HCT116 (cell line): ENCODE measurements around the gene ADGRV1. TPM values are rescaled to one million over a fixed set of nuclear protein-coding genes. Genes with fewer than 3 reads are reported as not detected.

Experiments used
- ATAC-seq: fragments of 200-7000 bp; cut with Tn5 transposase; 2 replicates; pipeline ENCODE4 v1.9.1; 2020; ENCODE audit warnings: mild to moderate bottlenecking, moderate library complexity
- BruUV-seq: library from RNA; stranded (reverse); fragments of 400-500 nt; replicated peaks from 2 replicates; lab custom pipeline; 2021; lab: Mats Ljungman, UMichigan
- CTCF ChIA-PET: fragments of 300-600 bp; sonication (Branson Sonifier 250); formaldehyde crosslinking; loops from one replicate; lab custom pipeline; 2021; ENCODE audit warnings: antibody characterized with exemption; lab: Charles Lee
- POLR2A ChIA-PET: fragments of 300-600, 350-600 bp; sonication (Branson Sonifier 250); formaldehyde crosslinking; loops from one replicate; lab custom pipeline; 2021; ENCODE audit warnings: antibody characterized with exemption; lab: Charles Lee
- RAD21 ChIA-PET, 2 experiments: fragments of 300-600 bp; sonication (Branson Sonifier 250); formaldehyde crosslinking; loops; one replicate each; lab custom pipeline; 2023; ENCODE audit warnings: low total read pairs in 2 of 2; ENCODE audit not compliant: uncharacterized antibody in 2 of 2, unreplicated experiment in 2 of 2, low non-redundant PET in 1 of 2; lab: Charles Lee
- DNase-seq: peaks from one replicate; pipeline ENCODE4 v3.0.0-alpha.2; 2010; ENCODE audit warnings: low read depth, low spot score
- H2AFZ ChIP-seq: fragments of 200-600 bp; shearing (Covaris generic), sonication (generic); 2 replicates; pipeline ENCODE4 v1.6.1; 2017; ENCODE audit warnings: low read depth, mixed run types, mixed read lengths, antibody characterized with exemption, low read length; ENCODE audit not compliant: poor library complexity, severe bottlenecking
- H3K27ac ChIP-seq: 2 replicates; pipeline ENCODE4 v1.5.1; 2012; ENCODE audit warnings: low read depth, low read length
- H3K27me3 ChIP-seq: fragments of 200-600 bp; sonication (generic); 2 replicates; pipeline ENCODE4 v1.6.1; 2016; ENCODE audit warnings: mixed run types, low read length, mixed read lengths; ENCODE audit not compliant: insufficient read depth
- H3K36me3 ChIP-seq, 2 experiments: fragments of 200-500 bp in 1 of 2; fragments of 200-600 bp in 1 of 2; sonication (Bioruptor generic) in 1 of 2; sonication (generic) in 1 of 2; 2 replicates each; pipeline versions ENCODE4 v1.5.1 to v1.6.1; 2014 to 2016; ENCODE audit warnings: low read length in 2 of 2, inconsistent platforms in 1 of 2, mixed read lengths in 1 of 2, mixed run types in 1 of 2; ENCODE audit not compliant: insufficient read depth in 2 of 2, control insufficient read depth in 1 of 2
- H3K4me1 ChIP-seq, 2 experiments: fragments of 200-600 bp in 1 of 2; sonication (generic) in 1 of 2; 2 replicates each; pipeline versions ENCODE4 v1.5.1 to v1.6.1; 2012 to 2017; ENCODE audit warnings: low read length in 2 of 2, inconsistent platforms in 1 of 2, mild to moderate bottlenecking in 1 of 2, mixed read lengths in 1 of 2, mixed run types in 1 of 2, moderate library complexity in 1 of 2; ENCODE audit not compliant: insufficient read depth in 2 of 2, control insufficient read depth in 1 of 2
- H3K4me2 ChIP-seq: fragments of 200-600 bp; sonication (generic); 2 replicates; pipeline ENCODE4 v1.6.1; 2017; ENCODE audit warnings: mixed run types, low read length, mixed read lengths
- H3K4me3 ChIP-seq, 2 experiments: fragments of 200-600 bp in 1 of 2; sonication (generic) in 1 of 2; replicated peaks in 1 of 2; 2 replicates each; pipeline ENCODE4 v1.5.1; 2011 to 2016; ENCODE audit warnings: low read length in 2 of 2, control low read depth in 1 of 2, low read depth in 1 of 2, mild to moderate bottlenecking in 1 of 2, mixed read lengths in 1 of 2, mixed run types in 1 of 2
- H3K79me2 ChIP-seq: fragments of 200-600 bp; sonication (generic); 2 replicates; pipeline ENCODE4 v1.6.1; 2017; ENCODE audit warnings: mild to moderate bottlenecking, mixed run types, low read length, moderate library complexity, mixed read lengths; ENCODE audit not compliant: insufficient read depth
- H3K9ac ChIP-seq: fragments of 200-600 bp; sonication (generic); 2 replicates; pipeline ENCODE4 v1.6.1; 2016; ENCODE audit warnings: low read length, mixed read lengths
- H3K9me2 ChIP-seq: fragments of 200-600 bp; sonication (generic), shearing (Covaris generic); 2 replicates; pipeline ENCODE4 v1.6.1; 2017; ENCODE audit warnings: mixed run types, mild to moderate bottlenecking, moderate library complexity; ENCODE audit not compliant: insufficient read depth
- H3K9me3 ChIP-seq, 2 experiments: fragments of 200-500 bp in 1 of 2; fragments of 200-600 bp in 1 of 2; sonication (Bioruptor generic) in 1 of 2; sonication (generic) in 1 of 2; 2 replicates each; pipeline ENCODE4 v1.6.1; 2014 to 2017; ENCODE audit warnings: low read length in 2 of 2, mixed read lengths in 2 of 2, inconsistent platforms in 1 of 2, low read depth in 1 of 2, mild to moderate bottlenecking in 1 of 2, mixed run types in 1 of 2, moderate library complexity in 1 of 2; ENCODE audit not compliant: control insufficient read depth in 1 of 2, insufficient read depth in 1 of 2
- H4K20me1 ChIP-seq: fragments of 200-600 bp; sonication (generic), shearing (Covaris generic); 2 replicates; pipeline ENCODE4 v1.6.1; 2017; ENCODE audit warnings: mixed run types, mild to moderate bottlenecking, moderate library complexity; ENCODE audit not compliant: insufficient read depth
- CBX3 ChIP-seq: IDR thresholded peaks from 2 replicates; pipeline ENCODE4 v1.6.1; 2012; ENCODE audit warnings: low read depth
- EGR1 ChIP-seq: IDR thresholded peaks from 2 replicates; pipeline ENCODE4 v1.6.1; 2012; ENCODE audit warnings: low read depth
- ELF1 ChIP-seq: IDR thresholded peaks from 2 replicates; pipeline ENCODE4 v1.6.1; 2012; ENCODE audit warnings: low read depth, borderline replicate concordance
- POLR2A ChIP-seq: IDR thresholded peaks from 2 replicates; pipeline ENCODE4 v1.7.0; 2011; ENCODE audit warnings: borderline replicate concordance; ENCODE audit not compliant: insufficient read depth, insufficient read length; ENCODE audit errors: extremely low read depth
- POLR2AphosphoS5 ChIP-seq: IDR thresholded peaks from 2 replicates; pipeline ENCODE4 v1.6.1; 2011; ENCODE audit warnings: mild to moderate bottlenecking, low read depth, low read length, moderate library complexity
- SIN3A ChIP-seq: IDR thresholded peaks from 2 replicates; pipeline ENCODE4 v1.6.1; 2012; ENCODE audit warnings: low read depth
- SP1 ChIP-seq: IDR thresholded peaks from 2 replicates; pipeline ENCODE4 v1.6.1; 2012; ENCODE audit warnings: low read depth
- ZNF274 ChIP-seq: fragments of 200-500 bp; sonication (Bioruptor generic); IDR thresholded peaks from 2 replicates; pipeline ENCODE4 v1.6.1; 2014; ENCODE audit warnings: mild to moderate bottlenecking, low read depth, low read length, inconsistent platforms
- intact Hi-C: fragments of 100-400 bp; cut with micrococcal nuclease; formaldehyde crosslinking; loops from 2 replicates; pipeline ENCODE4 v1.10.0; 2022
- total RNA-seq: library from RNA; stranded (reverse); gene quantifications from one replicate; pipeline ENCODE4 v1.2.1, GENCODE V29; 2021; ENCODE audit not compliant: unreplicated experiment
- TF ChIP-seq, protein P1 (sequence below), 3 experiments: fragments of 200-600 bp in 1 of 3; sonication (generic) in 1 of 3; IDR thresholded peaks in 2 of 3; conservative IDR thresholded peaks in 1 of 3; 2 replicates each; pipeline ENCODE4 v1.5.1; 2012 to 2017; ENCODE audit warnings: low read depth in 2 of 3, low read length in 2 of 3, antibody characterized with exemption in 1 of 3, borderline replicate concordance in 1 of 3, control low read depth in 1 of 3, mild to moderate bottlenecking in 1 of 3, mixed read lengths in 1 of 3, mixed run types in 1 of 3, moderate library complexity in 1 of 3; ENCODE audit not compliant: insufficient read depth in 1 of 3
- TF ChIP-seq, protein P2 (sequence below): IDR thresholded peaks from 2 replicates; pipeline ENCODE4 v1.6.1; 2011; ENCODE audit warnings: mild to moderate bottlenecking, low read length, moderate library complexity; ENCODE audit not compliant: insufficient replicate concordance; ENCODE audit errors: extremely low read depth
- TF ChIP-seq, protein P3 (sequence below): IDR thresholded peaks from 2 replicates; pipeline ENCODE4 v1.6.1; 2012; ENCODE audit warnings: low read depth
- TF ChIP-seq, protein P4 (sequence below): IDR thresholded peaks from 2 replicates; pipeline ENCODE4 v1.6.1; 2012

The ADGRV1 gene
- total RNA-seq, 1 experiment from 2014 or later, result 6.0 TPM

DNA sequence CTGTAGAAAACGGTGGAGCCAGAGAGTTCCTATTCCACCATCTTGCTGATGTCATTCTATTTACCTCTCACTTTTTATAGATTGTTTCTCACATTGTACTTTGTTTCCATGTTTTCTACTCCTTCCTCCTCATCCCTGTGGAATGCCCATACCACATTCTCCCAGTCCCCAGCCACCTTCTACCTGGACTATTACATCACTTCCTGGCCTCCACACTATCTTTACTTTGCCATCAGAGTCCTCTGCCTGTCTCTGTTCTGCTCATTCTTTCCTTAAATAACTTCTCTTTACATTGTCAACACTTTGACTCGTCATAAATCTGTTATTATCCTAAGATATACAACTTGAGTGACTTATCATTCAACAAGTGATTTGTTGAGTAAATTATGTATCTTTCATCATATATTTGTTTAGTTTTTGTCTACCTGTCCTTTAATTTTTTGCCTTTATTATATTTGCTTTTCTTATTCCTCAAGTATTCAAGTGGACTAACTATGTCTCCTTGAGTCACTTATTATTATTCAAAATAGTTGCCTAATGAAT lies 182.5 kb downstream of the ADGRV1 start:
- ATAC-seq, result no peak

DNA sequence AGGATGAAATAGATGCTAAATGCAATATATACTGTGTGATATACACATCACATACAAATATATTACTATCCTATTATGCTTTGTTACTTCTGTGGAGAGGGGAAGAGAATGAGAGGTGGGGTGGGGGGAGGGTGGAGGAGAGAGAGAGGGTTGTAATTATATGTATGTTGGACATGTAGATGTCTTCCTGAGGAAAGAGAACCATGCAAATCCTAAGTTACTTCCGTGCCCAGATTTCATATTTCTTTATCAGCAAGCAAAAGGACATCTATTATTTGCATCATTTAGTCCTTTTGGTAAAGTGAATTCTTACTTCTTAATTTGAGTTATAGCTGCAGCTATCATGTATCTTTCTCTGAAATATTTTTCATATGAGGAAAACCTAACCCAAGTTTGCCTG lies 187.5 kb downstream of the ADGRV1 start:
- no peaks in the 10 kb centered on the region for H3K9me2 ChIP-seq
- ChIA-PET CTCF (no interaction called here), RAD21 (no interaction called here), POLR2A (no interaction called here)
- BruUV-seq, result no TSS peak
- H3K79me2 ChIP-seq, result no peaks in the 10 kb centered on the region
- TF ChIP-seq ELF1 (no peak), ZNF274 (no peak), SIN3A (no peak), POLR2A (no peak), SP1 (no peak)
- TF ChIP-seq, protein P1, sequence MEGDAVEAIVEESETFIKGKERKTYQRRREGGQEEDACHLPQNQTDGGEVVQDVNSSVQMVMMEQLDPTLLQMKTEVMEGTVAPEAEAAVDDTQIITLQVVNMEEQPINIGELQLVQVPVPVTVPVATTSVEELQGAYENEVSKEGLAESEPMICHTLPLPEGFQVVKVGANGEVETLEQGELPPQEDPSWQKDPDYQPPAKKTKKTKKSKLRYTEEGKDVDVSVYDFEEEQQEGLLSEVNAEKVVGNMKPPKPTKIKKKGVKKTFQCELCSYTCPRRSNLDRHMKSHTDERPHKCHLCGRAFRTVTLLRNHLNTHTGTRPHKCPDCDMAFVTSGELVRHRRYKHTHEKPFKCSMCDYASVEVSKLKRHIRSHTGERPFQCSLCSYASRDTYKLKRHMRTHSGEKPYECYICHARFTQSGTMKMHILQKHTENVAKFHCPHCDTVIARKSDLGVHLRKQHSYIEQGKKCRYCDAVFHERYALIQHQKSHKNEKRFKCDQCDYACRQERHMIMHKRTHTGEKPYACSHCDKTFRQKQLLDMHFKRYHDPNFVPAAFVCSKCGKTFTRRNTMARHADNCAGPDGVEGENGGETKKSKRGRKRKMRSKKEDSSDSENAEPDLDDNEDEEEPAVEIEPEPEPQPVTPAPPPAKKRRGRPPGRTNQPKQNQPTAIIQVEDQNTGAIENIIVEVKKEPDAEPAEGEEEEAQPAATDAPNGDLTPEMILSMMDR (IDR thresholded peaks at IDR 0.05 in 2 of 3, conservative IDR thresholded peaks at IDR 0.05 in 1 of 3; ENCODE audit: borderline replicate concordance in 1 of 3, insufficient read depth in 1 of 3, low read depth in 2 of 3, low read length in 2 of 3), result no peak
- TF ChIP-seq, protein P2, sequence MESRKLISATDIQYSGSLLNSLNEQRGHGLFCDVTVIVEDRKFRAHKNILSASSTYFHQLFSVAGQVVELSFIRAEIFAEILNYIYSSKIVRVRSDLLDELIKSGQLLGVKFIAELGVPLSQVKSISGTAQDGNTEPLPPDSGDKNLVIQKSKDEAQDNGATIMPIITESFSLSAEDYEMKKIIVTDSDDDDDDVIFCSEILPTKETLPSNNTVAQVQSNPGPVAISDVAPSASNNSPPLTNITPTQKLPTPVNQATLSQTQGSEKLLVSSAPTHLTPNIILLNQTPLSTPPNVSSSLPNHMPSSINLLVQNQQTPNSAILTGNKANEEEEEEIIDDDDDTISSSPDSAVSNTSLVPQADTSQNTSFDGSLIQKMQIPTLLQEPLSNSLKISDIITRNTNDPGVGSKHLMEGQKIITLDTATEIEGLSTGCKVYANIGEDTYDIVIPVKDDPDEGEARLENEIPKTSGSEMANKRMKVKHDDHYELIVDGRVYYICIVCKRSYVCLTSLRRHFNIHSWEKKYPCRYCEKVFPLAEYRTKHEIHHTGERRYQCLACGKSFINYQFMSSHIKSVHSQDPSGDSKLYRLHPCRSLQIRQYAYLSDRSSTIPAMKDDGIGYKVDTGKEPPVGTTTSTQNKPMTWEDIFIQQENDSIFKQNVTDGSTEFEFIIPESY, result no peak
- TF ChIP-seq, protein P3, sequence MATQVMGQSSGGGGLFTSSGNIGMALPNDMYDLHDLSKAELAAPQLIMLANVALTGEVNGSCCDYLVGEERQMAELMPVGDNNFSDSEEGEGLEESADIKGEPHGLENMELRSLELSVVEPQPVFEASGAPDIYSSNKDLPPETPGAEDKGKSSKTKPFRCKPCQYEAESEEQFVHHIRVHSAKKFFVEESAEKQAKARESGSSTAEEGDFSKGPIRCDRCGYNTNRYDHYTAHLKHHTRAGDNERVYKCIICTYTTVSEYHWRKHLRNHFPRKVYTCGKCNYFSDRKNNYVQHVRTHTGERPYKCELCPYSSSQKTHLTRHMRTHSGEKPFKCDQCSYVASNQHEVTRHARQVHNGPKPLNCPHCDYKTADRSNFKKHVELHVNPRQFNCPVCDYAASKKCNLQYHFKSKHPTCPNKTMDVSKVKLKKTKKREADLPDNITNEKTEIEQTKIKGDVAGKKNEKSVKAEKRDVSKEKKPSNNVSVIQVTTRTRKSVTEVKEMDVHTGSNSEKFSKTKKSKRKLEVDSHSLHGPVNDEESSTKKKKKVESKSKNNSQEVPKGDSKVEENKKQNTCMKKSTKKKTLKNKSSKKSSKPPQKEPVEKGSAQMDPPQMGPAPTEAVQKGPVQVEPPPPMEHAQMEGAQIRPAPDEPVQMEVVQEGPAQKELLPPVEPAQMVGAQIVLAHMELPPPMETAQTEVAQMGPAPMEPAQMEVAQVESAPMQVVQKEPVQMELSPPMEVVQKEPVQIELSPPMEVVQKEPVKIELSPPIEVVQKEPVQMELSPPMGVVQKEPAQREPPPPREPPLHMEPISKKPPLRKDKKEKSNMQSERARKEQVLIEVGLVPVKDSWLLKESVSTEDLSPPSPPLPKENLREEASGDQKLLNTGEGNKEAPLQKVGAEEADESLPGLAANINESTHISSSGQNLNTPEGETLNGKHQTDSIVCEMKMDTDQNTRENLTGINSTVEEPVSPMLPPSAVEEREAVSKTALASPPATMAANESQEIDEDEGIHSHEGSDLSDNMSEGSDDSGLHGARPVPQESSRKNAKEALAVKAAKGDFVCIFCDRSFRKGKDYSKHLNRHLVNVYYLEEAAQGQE, result no peak
- no peaks in the 10 kb centered on the region for H3K9me3 ChIP-seq
- H3K4me1 ChIP-seq, result peaks cover 0 to 12% of the 10 kb centered on the region in 2 experiments; a peak in 2 of 4 replicates
- no peak overlapping the region for H3K4me3 ChIP-seq
- H3K4me2 ChIP-seq, result no peak overlapping the region
- intact Hi-C loops, result no loop called here
- H4K20me1 ChIP-seq, result no peaks in the 10 kb centered on the region
- no peak overlapping the region for H3K9ac ChIP-seq
- no peak overlapping the region for H2AFZ ChIP-seq
- ATAC-seq (no peak), DNase-seq (no peak)
- H3K36me3 ChIP-seq, result no peaks in the 10 kb centered on the region
- no peak overlapping the region for H3K27ac ChIP-seq
- H3K27me3 ChIP-seq, result no peaks in the 10 kb centered on the region

More for the DNA sequence above, 182.5 kb downstream of the ADGRV1 start:
- H4K20me1 ChIP-seq, result no peaks in the 10 kb centered on the region
- H3K9me3 ChIP-seq, result no peaks in the 10 kb centered on the region; a peak in 1 of 4 replicates
- H3K27ac ChIP-seq, result no peak overlapping the region
- no peaks in the 10 kb centered on the region for H3K27me3 ChIP-seq
- RAD21 ChIA-PET, result no interaction called here
- no peaks in the 10 kb centered on the region for H3K9me2 ChIP-seq
- intact Hi-C loops, result no loop called here
- no peaks in the 10 kb centered on the region for H3K4me1 ChIP-seq
- DNase-seq, result no peak
- H3K36me3 ChIP-seq, result no peaks in the 10 kb centered on the region
- H3K9ac ChIP-seq, result no peak overlapping the region
- H3K4me2 ChIP-seq, result no peak overlapping the region
- CTCF ChIA-PET, result no interaction called here
- POLR2A ChIA-PET, result no interaction called here
- BruUV-seq, result no TSS peak
- H3K4me3 ChIP-seq, result no peak overlapping the region
- H3K79me2 ChIP-seq, result no peaks in the 10 kb centered on the region
- H2AFZ ChIP-seq, result no peak overlapping the region
- no peak for TF ChIP-seq EGR1
- TF ChIP-seq, protein P4, sequence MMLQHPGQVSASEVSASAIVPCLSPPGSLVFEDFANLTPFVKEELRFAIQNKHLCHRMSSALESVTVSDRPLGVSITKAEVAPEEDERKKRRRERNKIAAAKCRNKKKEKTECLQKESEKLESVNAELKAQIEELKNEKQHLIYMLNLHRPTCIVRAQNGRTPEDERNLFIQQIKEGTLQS, result no peak
- TF ChIP-seq CBX3, result no peak
- no peak for TF ChIP-seq POLR2A
- TF ChIP-seq POLR2AphosphoS5, result no peak
- no peak for TF ChIP-seq SP1
